Osteoblast (primary cell): ENCODE results near the gene CRIP1. TPM values are rescaled to one million over a fixed set of nuclear protein-coding genes. Genes with fewer than 3 reads are reported as not detected.

Source experiments
- DNase-seq: peaks from one replicate; pipeline ENCODE4 v3.0.0; 2011; ENCODE audit warnings: low spot score, mixed read lengths; ENCODE audit not compliant: insufficient read length; ENCODE audit errors: missing footprints
- H2AFZ ChIP-seq: 2 replicates; pipeline ENCODE4 v1.6.0; 2011; ENCODE audit warnings: mild to moderate bottlenecking, low read length
- H3K27ac ChIP-seq: 2 replicates; pipeline ENCODE4 v1.5.1; 2011; ENCODE audit warnings: mild to moderate bottlenecking, low read depth, low read length, moderate library complexity
- H3K27me3 ChIP-seq: 2 replicates; pipeline ENCODE4 v1.6.0; 2012; ENCODE audit warnings: mild to moderate bottlenecking, control low read depth, inconsistent platforms, low read length, moderate library complexity; ENCODE audit not compliant: insufficient read depth
- H3K36me3 ChIP-seq: 2 replicates; pipeline ENCODE4 v1.5.1; 2011; ENCODE audit warnings: mild to moderate bottlenecking, low read length, control low read depth, moderate library complexity; ENCODE audit not compliant: insufficient read depth
- H3K4me1 ChIP-seq: 2 replicates; pipeline ENCODE4 v1.5.1; 2011; ENCODE audit warnings: mild to moderate bottlenecking, low read length, control low read depth, moderate library complexity; ENCODE audit not compliant: insufficient read depth
- H3K4me2 ChIP-seq: 2 replicates; pipeline ENCODE4 v1.6.0; 2011; ENCODE audit warnings: mild to moderate bottlenecking, low read length; ENCODE audit not compliant: insufficient read depth
- H3K4me3 ChIP-seq: fragments of 200-600 bp; sonication (generic); 3 replicates; pipeline ENCODE4 v1.5.1; 2012; ENCODE audit warnings: mild to moderate bottlenecking, low read length, inconsistent platforms; ENCODE audit not compliant: insufficient read depth
- H3K79me2 ChIP-seq: 2 replicates; pipeline ENCODE4 v1.6.0; 2012; ENCODE audit warnings: mild to moderate bottlenecking, low read length, control low read depth, inconsistent platforms; ENCODE audit not compliant: insufficient read depth
- H3K9me3 ChIP-seq: 2 replicates; pipeline ENCODE4 v1.5.1; 2011; ENCODE audit warnings: low read depth, low read length, control low read depth
- H4K20me1 ChIP-seq: 2 replicates; pipeline ENCODE4 v1.6.0; 2012; ENCODE audit warnings: mild to moderate bottlenecking, low read length, control low read depth; ENCODE audit not compliant: insufficient read depth
- total RNA-seq: library from RNA; depleted of rRNA; stranded (reverse); fragments of >200 nt; gene quantifications from 2 replicates; pipeline ENCODE4 v1.2.3, GENCODE V29; 2012
- TF ChIP-seq, protein P1 (sequence below): IDR thresholded peaks from 2 replicates; pipeline ENCODE4 v1.5.1; 2011; ENCODE audit warnings: mild to moderate bottlenecking, low read depth, low read length, moderate library complexity; ENCODE audit errors: extremely low read depth

CRIP1 gene
- total RNA-seq, 1 donor: 8.7 TPM

DNA sequence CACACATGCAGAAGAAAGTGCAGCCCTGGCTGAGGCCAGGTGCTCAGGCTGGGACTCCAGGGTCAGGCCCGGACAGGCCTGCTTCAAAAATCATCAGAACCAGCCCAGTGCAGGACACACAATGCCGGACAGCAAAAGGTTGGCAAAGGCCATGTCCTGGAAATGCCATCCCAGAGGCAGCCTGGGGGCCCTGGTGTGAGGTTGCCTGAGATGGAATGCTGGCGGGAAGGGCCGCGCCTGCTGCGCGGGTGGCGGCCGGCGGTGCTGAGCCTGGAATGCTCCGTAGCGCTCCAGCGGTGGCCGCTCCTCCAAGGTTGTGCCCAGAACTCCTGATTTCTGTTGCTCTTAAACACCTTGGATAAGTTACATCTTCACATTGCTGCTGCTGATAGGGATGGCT lies 33.7 kb upstream of the CRIP1 start:
- H2AFZ ChIP-seq: no peak overlapping the region
- DNase-seq: no peak
- no peaks in the 10 kb centered on the region for H3K4me1 ChIP-seq
- H3K79me2 ChIP-seq: peaks cover 13% of the 10 kb centered on the region
- H3K27me3 ChIP-seq: no peaks in the 10 kb centered on the region
- TF ChIP-seq, protein P1, sequence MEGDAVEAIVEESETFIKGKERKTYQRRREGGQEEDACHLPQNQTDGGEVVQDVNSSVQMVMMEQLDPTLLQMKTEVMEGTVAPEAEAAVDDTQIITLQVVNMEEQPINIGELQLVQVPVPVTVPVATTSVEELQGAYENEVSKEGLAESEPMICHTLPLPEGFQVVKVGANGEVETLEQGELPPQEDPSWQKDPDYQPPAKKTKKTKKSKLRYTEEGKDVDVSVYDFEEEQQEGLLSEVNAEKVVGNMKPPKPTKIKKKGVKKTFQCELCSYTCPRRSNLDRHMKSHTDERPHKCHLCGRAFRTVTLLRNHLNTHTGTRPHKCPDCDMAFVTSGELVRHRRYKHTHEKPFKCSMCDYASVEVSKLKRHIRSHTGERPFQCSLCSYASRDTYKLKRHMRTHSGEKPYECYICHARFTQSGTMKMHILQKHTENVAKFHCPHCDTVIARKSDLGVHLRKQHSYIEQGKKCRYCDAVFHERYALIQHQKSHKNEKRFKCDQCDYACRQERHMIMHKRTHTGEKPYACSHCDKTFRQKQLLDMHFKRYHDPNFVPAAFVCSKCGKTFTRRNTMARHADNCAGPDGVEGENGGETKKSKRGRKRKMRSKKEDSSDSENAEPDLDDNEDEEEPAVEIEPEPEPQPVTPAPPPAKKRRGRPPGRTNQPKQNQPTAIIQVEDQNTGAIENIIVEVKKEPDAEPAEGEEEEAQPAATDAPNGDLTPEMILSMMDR: no peak
- H3K4me2 ChIP-seq: no peak overlapping the region
- H4K20me1 ChIP-seq: peaks cover 14% of the 10 kb centered on the region
- no peak overlapping the region for H3K27ac ChIP-seq
- H3K36me3 ChIP-seq: peaks cover 29% of the 10 kb centered on the region
- no peak overlapping the region for H3K4me3 ChIP-seq
- H3K9me3 ChIP-seq: no peaks in the 10 kb centered on the region

GRCh38 chr14:105453847-105454246 lies 32.8 kb upstream of the CRIP1 start:
- DNase-seq: no peak
- Histone ChIP-seq H3K4me2 (no peak overlapping the region), H3K4me1 (no peaks in the 10 kb centered on the region), H2AFZ (no peak overlapping the region), H3K36me3 (peaks cover 29% of the 10 kb centered on the region), H3K9me3 (no peaks in the 10 kb centered on the region), H3K79me2 (peaks cover 4% of the 10 kb centered on the region), H4K20me1 (peaks cover 12% of the 10 kb centered on the region), H3K27ac (no peak overlapping the region), H3K4me3 (no peak overlapping the region), H3K27me3 (no peaks in the 10 kb centered on the region)
- TF ChIP-seq, protein P1: no peak

DNA sequence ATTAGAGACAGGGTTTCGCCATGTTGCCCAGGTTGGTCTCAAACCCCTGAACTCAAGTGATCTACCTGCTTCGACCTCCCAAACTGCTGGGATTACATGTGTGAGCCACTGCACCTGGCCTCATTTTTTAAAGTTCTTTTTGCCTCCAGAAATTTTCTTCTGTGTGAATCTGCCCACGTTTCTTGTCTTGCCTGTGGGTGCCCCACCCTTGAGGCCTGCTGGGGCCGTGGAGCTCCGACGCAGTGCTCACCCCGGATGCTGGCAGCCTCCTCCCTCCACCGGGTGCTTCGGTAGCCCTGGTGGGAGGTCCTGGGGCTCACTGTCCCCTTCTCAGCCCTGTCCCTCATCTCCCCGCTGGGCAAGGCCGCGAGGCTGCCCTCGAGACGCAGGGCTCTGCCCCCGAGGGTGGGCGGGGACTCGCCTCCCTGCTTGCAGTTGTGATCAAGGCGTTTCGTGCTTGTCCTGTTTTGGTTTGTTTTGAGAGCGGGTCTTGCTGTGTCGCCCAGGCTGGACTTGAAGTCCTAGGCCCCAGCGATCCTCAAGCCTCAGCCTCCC lies 31.5 kb upstream of the CRIP1 start:
- H3K4me3 ChIP-seq: no peak overlapping the region
- TF ChIP-seq, protein P1: no peak
- H3K27me3 ChIP-seq: no peaks in the 10 kb centered on the region
- no peak overlapping the region for H2AFZ ChIP-seq
- peaks cover 5% of the 10 kb centered on the region for H4K20me1 ChIP-seq
- H3K36me3 ChIP-seq: peaks cover 25% of the 10 kb centered on the region
- DNase-seq: no peak
- no peaks in the 10 kb centered on the region for H3K9me3 ChIP-seq
- H3K4me1 ChIP-seq: no peaks in the 10 kb centered on the region
- no peaks in the 10 kb centered on the region for H3K79me2 ChIP-seq
- H3K27ac ChIP-seq: no peak overlapping the region
- no peak overlapping the region for H3K4me2 ChIP-seq

DNA sequence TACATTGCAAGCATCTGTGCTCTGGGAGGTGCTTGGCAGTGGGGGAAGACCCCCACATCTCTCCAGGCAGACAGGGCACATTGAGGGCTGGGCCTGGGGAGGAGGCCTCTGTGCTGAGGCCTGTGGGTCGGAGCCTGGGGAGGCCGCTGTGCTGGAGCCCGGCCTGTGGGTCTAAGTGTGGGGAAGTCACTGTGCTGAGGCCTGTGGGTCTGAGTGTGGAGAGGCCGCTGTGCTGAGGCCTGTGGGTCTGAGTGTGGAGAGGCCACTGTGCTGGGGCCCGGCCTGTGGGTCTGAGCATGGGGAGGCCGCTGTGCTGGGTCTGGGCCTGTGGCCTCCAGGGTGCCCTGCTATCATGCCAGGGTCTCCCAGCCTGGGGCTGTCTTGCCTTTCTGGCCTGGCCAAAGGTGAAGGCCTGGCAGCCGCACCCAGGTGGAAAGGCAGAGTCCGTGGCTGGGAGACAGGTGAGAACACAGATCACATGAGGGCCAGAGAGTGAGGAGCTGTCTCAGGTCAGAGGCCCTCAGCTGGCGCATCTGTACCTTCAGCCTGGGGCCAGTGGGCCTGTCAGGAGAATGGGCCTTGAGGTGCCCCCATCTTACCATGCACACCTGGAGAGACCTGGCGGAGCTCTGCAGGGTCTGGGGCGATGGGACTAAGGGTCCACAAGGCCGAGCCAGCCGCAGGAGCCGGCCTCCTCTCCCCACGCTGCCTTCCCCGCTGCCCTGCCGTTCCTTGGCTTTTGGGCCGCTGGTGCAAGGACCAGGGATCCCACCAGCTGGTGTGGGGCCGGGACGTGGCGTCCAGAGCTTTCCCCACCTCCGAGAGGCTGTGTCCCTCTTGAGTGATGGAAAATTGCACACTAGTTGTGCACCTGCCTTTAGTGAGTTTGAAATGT lies 30.7 kb upstream of the CRIP1 start:
- Histone ChIP-seq H3K36me3 (peaks cover 24% of the 10 kb centered on the region), H4K20me1 (peaks cover 2% of the 10 kb centered on the region), H3K4me2 (no peak overlapping the region), H3K27ac (no peak overlapping the region), H2AFZ (no peak overlapping the region), H3K4me1 (no peaks in the 10 kb centered on the region), H3K79me2 (no peaks in the 10 kb centered on the region), H3K9me3 (no peaks in the 10 kb centered on the region), H3K27me3 (no peaks in the 10 kb centered on the region), H3K4me3 (no peak overlapping the region)
- TF ChIP-seq, protein P1: no peak
- DNase-seq: no peak
